Mucosa of stomach (tissue), 1 donor: ENCODE results near the gene RHCE.
"Not testable (repeated sequence)": the region's sequence is repeated elsewhere in the genome, so short reads cannot be mapped to it uniquely, and the experiment has no call there.

Experiments
- H3K27me3 ChIP-seq: one replicate; pipeline ENCODE4 v1.7.0; 2013; ENCODE audit warnings: mild to moderate bottlenecking, low read length; ENCODE audit not compliant: control insufficient read depth, insufficient read depth
- H3K36me3 ChIP-seq: one replicate; pipeline ENCODE4 v1.7.0; 2013; ENCODE audit warnings: low read length; ENCODE audit not compliant: control insufficient read depth, insufficient read depth
- H3K4me1 ChIP-seq: one replicate; pipeline ENCODE4 v1.7.0; 2013; ENCODE audit warnings: mild to moderate bottlenecking, low read length; ENCODE audit not compliant: control insufficient read depth, insufficient read depth
- H3K4me3 ChIP-seq: one replicate; pipeline ENCODE4 v1.7.0; 2013; ENCODE audit warnings: low read length
- H3K9ac ChIP-seq: one replicate; pipeline ENCODE4 v1.7.0; 2013; ENCODE audit warnings: mild to moderate bottlenecking, low read length, moderate library complexity
- H3K9me3 ChIP-seq: one replicate; pipeline ENCODE4 v1.7.0; 2013; ENCODE audit warnings: mild to moderate bottlenecking, low read length, moderate library complexity; ENCODE audit not compliant: control insufficient read depth
- donor health status: Pancreatic carcinoma.

RHCE gene

GRCh38 chr1:25447547-25447946 is 26.9 kb upstream of the RHCE start:
- H3K27me3 ChIP-seq = no peaks in the 10 kb centered on the region
- H3K4me1 ChIP-seq = no peaks in the 10 kb centered on the region
- H3K36me3 ChIP-seq = no peaks in the 10 kb centered on the region
- no peak overlapping the region for H3K4me3 ChIP-seq
- no peaks in the 10 kb centered on the region for H3K9me3 ChIP-seq
- no peak overlapping the region for H3K9ac ChIP-seq

GRCh38 chr1:25445993-25446538 is 25.4 kb upstream of the RHCE start:
- no peak overlapping the region for H3K4me3 ChIP-seq
- no peaks in the 10 kb centered on the region for H3K27me3 ChIP-seq
- no peaks in the 10 kb centered on the region for H3K9me3 ChIP-seq
- H3K4me1 ChIP-seq = no peaks in the 10 kb centered on the region
- H3K9ac ChIP-seq = no peak overlapping the region
- H3K36me3 ChIP-seq = no peaks in the 10 kb centered on the region

GRCh38 chr1:25444604-25445003 is 24.0 kb upstream of the RHCE start:
- not testable (repeated sequence) for H3K9ac ChIP-seq, H3K36me3 ChIP-seq, H3K9me3 ChIP-seq, H3K27me3 ChIP-seq, H3K4me3 ChIP-seq, H3K4me1 ChIP-seq

GRCh38 chr1:25443030-25443699 is 22.5 kb upstream of the RHCE start:
- Histone ChIP-seq H3K4me1 (no peaks in the 10 kb centered on the region), H3K36me3 (no peaks in the 10 kb centered on the region), H3K9ac (no peak overlapping the region), H3K9me3 (no peaks in the 10 kb centered on the region), H3K27me3 (no peaks in the 10 kb centered on the region), H3K4me3 (no peak overlapping the region)

- Histone ChIP-seq H3K4me3 (no peak overlapping the region), H3K9me3 (no peaks in the 10 kb centered on the region), H3K4me1 (no peaks in the 10 kb centered on the region), H3K9ac (no peak overlapping the region), H3K27me3 (no peaks in the 10 kb centered on the region), H3K36me3 (no peaks in the 10 kb centered on the region)
Observed at GRCh38 chr1:25442178-25442577, 21.6 kb upstream of the RHCE start.

- peaks cover 5% of the 10 kb centered on the region for H3K4me1 ChIP-seq
- no peaks in the 10 kb centered on the region for H3K9me3 ChIP-seq
- H3K36me3 ChIP-seq = no peaks in the 10 kb centered on the region
- no peak overlapping the region for H3K9ac ChIP-seq
- H3K4me3 ChIP-seq = no peak overlapping the region
- no peaks in the 10 kb centered on the region for H3K27me3 ChIP-seq
Observed at GRCh38 chr1:25439287-25439686, 18.7 kb upstream of the RHCE start.

GRCh38 chr1:25437672-25438071 is 17.0 kb upstream of the RHCE start:
- H3K36me3 ChIP-seq = no peaks in the 10 kb centered on the region
- H3K4me3 ChIP-seq = no peak overlapping the region
- H3K9ac ChIP-seq = no peak overlapping the region
- no peaks in the 10 kb centered on the region for H3K9me3 ChIP-seq
- peaks cover 5% of the 10 kb centered on the region for H3K4me1 ChIP-seq
- H3K27me3 ChIP-seq = no peaks in the 10 kb centered on the region

GRCh38 chr1:25435397-25436108 is 14.9 kb upstream of the RHCE start:
- Histone ChIP-seq H3K36me3 (no peaks in the 10 kb centered on the region), H3K9me3 (no peaks in the 10 kb centered on the region), H3K27me3 (no peaks in the 10 kb centered on the region), H3K4me1 (peaks cover 5% of the 10 kb centered on the region), H3K4me3 (no peak overlapping the region), H3K9ac (no peak overlapping the region)

- Histone ChIP-seq H3K9me3 (no peaks in the 10 kb centered on the region), H3K4me3 (no peak overlapping the region), H3K4me1 (peaks cover 11% of the 10 kb centered on the region), H3K27me3 (no peaks in the 10 kb centered on the region), H3K36me3 (no peaks in the 10 kb centered on the region), H3K9ac (no peak overlapping the region)
Observed at GRCh38 chr1:25433389-25434186, 13.0 kb upstream of the RHCE start.

- Histone ChIP-seq H3K4me1 (peaks cover 11% of the 10 kb centered on the region), H3K4me3 (no peak overlapping the region), H3K27me3 (no peaks in the 10 kb centered on the region), H3K36me3 (no peaks in the 10 kb centered on the region), H3K9ac (no peak overlapping the region), H3K9me3 (no peaks in the 10 kb centered on the region)
Observed at GRCh38 chr1:25432749-25433388, 12.2 kb upstream of the RHCE start.

- Histone ChIP-seq H3K9me3 (no peaks in the 10 kb centered on the region), H3K36me3 (no peaks in the 10 kb centered on the region), H3K9ac (peak overlapping the region; percentile 62), H3K4me1 (peaks cover 11% of the 10 kb centered on the region), H3K27me3 (no peaks in the 10 kb centered on the region), H3K4me3 (peak overlapping the region; percentile 20)
Observed at GRCh38 chr1:25431955-25432719, 11.5 kb upstream of the RHCE start.
